PC-9 (cell line): Measurements from ENCODE around the gene SLC8A1.

Experiments
- EZH2 ChIP-seq: fragments of 200-600 bp; sonication (generic); IDR thresholded peaks from 2 replicates; pipeline ENCODE4 v1.8.0; 2017; ENCODE audit warnings: antibody characterized with exemption, low read depth
- TF ChIP-seq, protein P1 (sequence below): fragments of 200-600 bp; sonication (generic); conservative IDR thresholded peaks from 2 replicates; pipeline ENCODE4 v1.6.1; 2017; ENCODE audit warnings: mixed run types, antibody characterized with exemption, mild to moderate bottlenecking, moderate library complexity

DNA sequence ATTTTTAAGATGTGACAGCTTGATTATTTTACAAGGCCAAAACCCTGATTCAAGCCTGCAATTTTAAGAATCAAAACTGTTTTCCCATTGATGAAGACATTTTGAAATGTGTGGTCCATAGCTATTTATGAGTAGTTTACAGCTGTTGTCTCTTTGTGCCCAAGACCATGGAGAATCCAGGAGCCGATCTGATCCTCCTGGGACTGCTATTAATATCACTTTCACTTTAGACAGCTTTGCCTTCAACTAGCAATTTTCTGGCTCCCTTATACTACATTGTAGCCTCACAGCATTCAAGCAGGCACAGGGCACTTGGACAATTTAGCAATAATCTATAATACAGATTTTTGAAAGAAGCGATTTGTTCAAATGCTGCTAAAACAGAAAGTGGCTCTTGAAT lies 172.9 kb downstream of the SLC8A1 start:
- TF ChIP-seq, protein P1, sequence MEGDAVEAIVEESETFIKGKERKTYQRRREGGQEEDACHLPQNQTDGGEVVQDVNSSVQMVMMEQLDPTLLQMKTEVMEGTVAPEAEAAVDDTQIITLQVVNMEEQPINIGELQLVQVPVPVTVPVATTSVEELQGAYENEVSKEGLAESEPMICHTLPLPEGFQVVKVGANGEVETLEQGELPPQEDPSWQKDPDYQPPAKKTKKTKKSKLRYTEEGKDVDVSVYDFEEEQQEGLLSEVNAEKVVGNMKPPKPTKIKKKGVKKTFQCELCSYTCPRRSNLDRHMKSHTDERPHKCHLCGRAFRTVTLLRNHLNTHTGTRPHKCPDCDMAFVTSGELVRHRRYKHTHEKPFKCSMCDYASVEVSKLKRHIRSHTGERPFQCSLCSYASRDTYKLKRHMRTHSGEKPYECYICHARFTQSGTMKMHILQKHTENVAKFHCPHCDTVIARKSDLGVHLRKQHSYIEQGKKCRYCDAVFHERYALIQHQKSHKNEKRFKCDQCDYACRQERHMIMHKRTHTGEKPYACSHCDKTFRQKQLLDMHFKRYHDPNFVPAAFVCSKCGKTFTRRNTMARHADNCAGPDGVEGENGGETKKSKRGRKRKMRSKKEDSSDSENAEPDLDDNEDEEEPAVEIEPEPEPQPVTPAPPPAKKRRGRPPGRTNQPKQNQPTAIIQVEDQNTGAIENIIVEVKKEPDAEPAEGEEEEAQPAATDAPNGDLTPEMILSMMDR = no peak
- no peak for TF ChIP-seq EZH2
